Skin epidermis (tissue), 12 donors: ENCODE data around the gene CCDC157.

Experiments used
- H3K27ac ChIP-seq, 21 experiments: fragments of 200-600 bp; sonication (generic) in 11 of 21; one replicate each; pipeline ENCODE4 v1.5.0; 2020; ENCODE audit warnings: mild to moderate bottlenecking in 3 of 21, inconsistent platforms in 2 of 21, moderate library complexity in 2 of 21
- H3K4me3 ChIP-seq, 7 experiments: fragments of 200-600 bp; sonication (generic) in 2 of 7; one replicate each; pipeline ENCODE4 v1.5.0; 2020; ENCODE audit warnings: inconsistent platforms in 2 of 7, mild to moderate bottlenecking in 2 of 7, moderate library complexity in 1 of 7

Gene CCDC157

GRCh38 chr22:30356449-30357235, at the start of gene CCDC157, which contains the start of gene SF3A1:
TSS of gene CCDC157 (plus strand) at chr22:30357007. CDS start at chr22:30366001, 8,994 bp downstream.
TSS of gene SF3A1 (minus strand) at chr22:30356894. CDS start at chr22:30356792, 102 bp downstream.
- Histone ChIP-seq H3K27ac (peak within 1 kb of the TSS; percentile 90 to 100 (median 96)), H3K4me3 (peak within 1 kb of the TSS; percentile 65 to 94 (median 81))

DNA sequence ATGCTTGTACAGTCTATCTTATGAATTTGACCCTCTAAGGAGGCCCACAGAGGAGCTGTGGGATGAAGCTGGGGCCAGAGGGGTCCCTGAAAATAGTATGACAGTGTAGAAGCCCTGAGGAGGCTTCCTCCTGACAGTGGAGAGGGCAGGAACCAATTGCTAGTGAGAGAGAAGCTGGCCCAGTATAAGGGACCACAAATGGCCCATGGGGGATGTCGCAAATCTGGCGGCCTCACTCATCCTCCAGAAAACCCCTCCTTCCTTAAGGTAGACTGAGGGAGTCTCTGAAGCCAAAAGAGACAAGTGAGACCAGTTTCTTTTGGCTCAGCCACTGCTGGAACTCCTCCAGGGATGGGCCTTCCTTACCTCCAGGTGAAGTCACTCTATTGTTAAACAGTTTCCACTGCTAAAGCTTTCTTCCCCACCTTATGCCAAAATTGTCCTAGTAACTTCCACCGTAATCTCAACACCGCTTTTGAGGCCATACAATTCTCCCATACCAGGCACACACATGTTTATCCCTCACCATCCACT, 49.7 kb upstream of the CCDC157 start:
- H3K4me3 ChIP-seq = no peak overlapping the region
- H3K27ac ChIP-seq = peak overlapping the region; percentile 23 to 97 (median 86)

- Histone ChIP-seq H3K27ac (peak overlapping the region in 20 of 21 experiments; percentile 28 to 97 (median 86)), H3K4me3 (no peak overlapping the region)
Observed at GRCh38 chr22:30308093-30308492, 48.7 kb upstream of the CCDC157 start.

DNA sequence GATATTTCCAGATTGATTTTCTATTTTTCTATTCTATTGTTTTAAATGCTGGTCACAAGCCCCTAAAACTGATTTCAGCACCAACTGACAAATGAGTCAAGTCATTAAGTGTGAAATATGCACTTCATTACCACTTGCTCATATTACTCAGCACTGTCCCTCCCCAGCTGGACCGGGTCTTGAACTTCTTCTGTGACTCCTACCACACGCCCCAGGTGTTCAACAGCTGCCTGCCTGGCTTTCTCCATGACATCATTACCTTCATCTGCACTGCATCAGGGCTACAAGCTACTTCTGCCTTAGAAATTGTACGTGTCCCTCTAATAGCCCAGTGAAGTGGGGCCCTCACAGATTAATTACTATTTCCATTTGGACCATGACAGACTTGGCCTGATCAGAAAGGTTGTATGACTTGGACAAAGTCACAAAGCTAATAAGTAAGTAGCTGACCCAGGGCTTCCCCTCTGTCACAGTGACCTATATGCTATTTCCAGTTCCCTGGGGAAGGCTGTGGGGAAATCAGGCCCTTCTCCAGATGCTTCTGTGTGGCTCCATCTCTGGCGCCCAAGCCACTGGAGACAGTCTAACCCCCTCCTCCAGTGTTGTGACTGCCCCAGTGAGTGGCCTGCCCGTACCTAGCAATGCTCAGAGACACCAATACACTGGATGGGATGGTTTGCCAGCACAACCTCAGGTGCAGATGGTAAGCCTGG, 48.1 kb upstream of the CCDC157 start:
- Histone ChIP-seq H3K27ac (peak overlapping the region in 20 of 21 experiments; percentile 60 to 97 (median 86)), H3K4me3 (no peak overlapping the region)

GRCh38 chr22:30309951-30310741, 46.7 kb upstream of the CCDC157 start:
- Histone ChIP-seq H3K4me3 (no peak overlapping the region), H3K27ac (peak overlapping the region in 20 of 21 experiments; percentile 60 to 97 (median 84))

- peak overlapping the region in 20 of 21 experiments; percentile 59 to 97 (median 84) for H3K27ac ChIP-seq
- H3K4me3 ChIP-seq = no peak overlapping the region
Observed at GRCh38 chr22:30310881-30311771, 45.7 kb upstream of the CCDC157 start.

GRCh38 chr22:30312053-30312452, 44.8 kb upstream of the CCDC157 start:
- Histone ChIP-seq H3K27ac (peak overlapping the region in 19 of 21 experiments; percentile 63 to 97 (median 85)), H3K4me3 (no peak overlapping the region)

DNA sequence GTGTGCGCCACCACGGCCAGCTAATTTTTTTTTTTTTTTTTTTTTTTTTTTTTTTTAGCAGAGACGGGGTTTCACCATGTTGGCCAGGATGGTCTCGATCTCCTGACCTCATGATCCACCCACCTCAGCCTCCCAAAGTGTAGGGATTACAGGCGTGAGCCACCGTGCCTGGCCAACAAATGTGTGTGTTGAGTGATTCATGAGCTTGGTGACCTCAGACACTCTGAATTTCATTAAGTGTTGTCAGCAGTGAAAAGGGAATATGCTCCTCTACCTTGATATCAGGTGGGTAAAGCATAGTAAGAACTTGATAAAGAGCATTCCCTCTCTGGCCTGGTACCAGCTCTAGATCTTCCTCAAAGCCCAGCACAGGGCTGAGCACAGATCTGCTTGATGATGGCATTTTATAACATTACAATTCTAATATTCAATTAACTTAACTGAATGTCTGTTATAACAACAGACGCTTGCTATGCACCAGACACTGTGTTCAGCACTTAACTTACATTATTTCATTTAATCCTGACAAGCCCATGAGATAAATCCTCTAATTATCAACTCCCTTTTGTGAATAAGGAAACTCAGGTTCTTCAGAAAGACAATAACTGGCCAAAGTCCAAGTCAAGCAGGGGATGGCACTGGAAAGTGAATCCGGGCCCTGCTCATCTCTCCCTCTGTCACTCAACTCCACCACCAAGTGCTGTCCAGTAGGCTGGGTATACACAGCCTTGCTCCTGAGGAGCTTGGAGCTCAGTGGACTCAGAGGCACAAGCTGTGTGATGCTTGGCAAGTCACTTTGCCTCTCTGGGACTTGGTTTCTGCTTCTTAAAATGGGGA, 43.1 kb upstream of the CCDC157 start:
- peak overlapping the region in 13 of 21 experiments; percentile 5 to 94 (median 58) for H3K27ac ChIP-seq

GRCh38 chr22:30314915-30315314, 41.9 kb upstream of the CCDC157 start:
- Histone ChIP-seq H3K4me3 (no peak overlapping the region), H3K27ac (peak overlapping the region in 12 of 21 experiments; percentile 3 to 94 (median 43))

More for the DNA sequence above, 43.1 kb upstream of the CCDC157 start:
- H3K4me3 ChIP-seq = no peak overlapping the region

DNA sequence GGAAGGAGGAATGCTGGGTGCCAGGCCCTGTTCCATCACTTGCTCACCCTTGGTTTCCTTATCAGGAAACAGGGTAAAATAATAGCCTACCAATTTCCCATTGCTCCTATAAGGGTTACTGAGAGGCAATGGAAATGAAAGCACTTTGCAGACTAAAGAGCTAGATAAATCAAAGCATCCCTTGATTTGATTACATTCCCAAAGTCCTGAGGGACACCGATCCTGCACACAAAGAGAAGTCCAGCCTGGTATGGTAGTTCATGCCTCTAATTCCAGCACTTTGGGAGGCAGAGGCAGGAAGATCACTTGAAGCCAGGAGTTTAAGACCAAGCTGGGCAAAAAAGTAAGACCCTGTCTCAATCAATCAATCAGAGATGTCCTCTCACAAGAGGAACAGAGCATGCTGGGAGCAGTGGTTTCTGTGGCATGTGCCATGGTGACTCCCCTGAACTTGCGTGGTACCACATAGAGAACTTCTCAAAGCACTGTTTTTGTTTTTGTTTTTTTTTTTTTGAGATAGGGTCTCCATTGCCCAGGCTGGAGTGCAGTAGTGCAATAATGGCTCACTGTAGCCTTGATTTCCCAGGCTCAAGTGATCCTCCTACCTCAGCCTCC, 40.7 kb upstream of the CCDC157 start:
- H3K4me3 ChIP-seq = no peak overlapping the region
- peak overlapping the region in 5 of 21 experiments; percentile 42 to 94 (median 75) for H3K27ac ChIP-seq

GRCh38 chr22:30317778-30318177, 39.0 kb upstream of the CCDC157 start:
- H3K4me3 ChIP-seq = no peak overlapping the region
- peak overlapping the region in 8 of 21 experiments; percentile 2 to 45 (median 12) for H3K27ac ChIP-seq

DNA sequence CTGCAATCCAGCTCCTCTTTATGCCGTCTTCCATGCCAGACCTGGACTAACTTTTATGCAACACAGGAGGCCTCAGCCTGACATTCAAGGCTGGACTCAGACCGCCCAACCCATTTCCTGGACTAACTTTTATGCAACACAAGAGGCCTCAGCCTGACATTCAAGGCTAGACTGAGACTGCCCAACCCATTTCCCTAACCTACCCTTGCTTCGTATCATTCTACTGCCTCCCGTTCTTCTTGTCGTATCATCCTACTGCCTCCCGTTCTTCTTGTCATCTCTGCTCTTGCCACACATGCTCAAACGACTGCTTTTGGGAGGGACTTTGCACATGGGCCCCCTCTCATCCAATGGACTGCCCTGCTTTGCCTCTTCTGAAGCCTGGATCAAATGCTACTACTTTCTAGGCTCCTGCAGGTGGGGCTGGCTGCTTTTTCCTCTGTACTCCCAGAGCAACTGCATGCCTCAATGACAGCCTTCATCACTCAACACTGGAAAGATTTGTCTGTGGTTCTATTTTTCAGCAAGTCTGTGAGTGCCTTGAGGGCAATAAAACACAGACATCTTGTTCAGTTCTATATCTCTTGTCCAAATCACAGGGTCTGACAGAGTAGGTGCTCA, 37.9 kb upstream of the CCDC157 start:
- H3K4me3 ChIP-seq = no peak overlapping the region
- H3K27ac ChIP-seq = peak overlapping the region in 11 of 21 experiments; percentile 7 to 70 (median 37)

DNA sequence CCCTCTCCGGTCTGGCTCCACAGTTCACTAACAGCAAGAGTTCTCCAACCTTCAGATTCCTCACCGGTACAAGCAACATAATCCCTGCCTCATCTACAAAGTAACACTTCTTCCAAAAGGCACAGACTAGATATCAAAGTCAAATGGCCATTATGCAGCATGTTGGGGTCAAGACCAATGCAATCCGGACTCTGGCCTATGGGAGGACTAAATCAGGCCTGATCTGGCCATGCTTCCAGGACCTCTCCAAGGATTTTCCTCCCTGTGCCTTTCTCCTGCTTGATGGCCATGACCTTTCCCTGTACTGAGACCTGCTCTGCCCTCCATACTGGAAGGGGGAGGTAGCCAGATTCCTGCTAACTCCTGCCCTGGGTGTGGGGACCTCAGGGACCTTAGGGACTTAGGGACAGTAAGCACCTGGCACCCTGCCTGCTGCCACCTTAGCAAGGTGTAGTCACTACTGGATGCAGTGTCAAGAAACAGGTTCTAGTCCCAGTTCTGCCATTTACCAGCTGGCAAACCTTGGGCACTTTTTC, 36.7 kb upstream of the CCDC157 start:
- peak overlapping the region in 8 of 21 experiments; percentile 2 to 50 (median 35) for H3K27ac ChIP-seq
- no peak overlapping the region for H3K4me3 ChIP-seq

- no peak overlapping the region for H3K4me3 ChIP-seq
- H3K27ac ChIP-seq = peak overlapping the region in 12 of 21 experiments; percentile 11 to 63 (median 44)
Observed at GRCh38 chr22:30321461-30321860, 35.3 kb upstream of the CCDC157 start.

DNA sequence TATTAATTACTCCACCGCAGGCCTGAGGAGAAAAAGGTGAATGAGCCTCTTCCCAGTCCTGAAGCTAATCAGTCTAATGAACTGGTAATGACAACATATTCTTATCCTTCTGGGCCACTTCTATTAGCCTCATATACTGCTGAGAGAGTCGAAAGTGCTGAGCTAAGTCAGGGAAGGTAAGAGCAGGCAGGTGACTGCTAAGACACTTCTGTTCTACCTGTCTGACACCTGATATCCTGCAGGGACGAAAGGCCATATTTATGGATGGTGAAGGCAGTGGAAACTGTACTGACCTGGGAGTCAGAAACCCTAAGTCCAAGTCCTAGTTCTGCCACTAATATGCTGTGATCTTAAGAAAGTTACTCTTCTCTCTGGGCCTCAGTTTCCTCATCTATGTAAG, 33.6 kb upstream of the CCDC157 start:
- peak overlapping the region in 6 of 21 experiments; percentile 9 to 98 (median 91) for H3K27ac ChIP-seq

DNA sequence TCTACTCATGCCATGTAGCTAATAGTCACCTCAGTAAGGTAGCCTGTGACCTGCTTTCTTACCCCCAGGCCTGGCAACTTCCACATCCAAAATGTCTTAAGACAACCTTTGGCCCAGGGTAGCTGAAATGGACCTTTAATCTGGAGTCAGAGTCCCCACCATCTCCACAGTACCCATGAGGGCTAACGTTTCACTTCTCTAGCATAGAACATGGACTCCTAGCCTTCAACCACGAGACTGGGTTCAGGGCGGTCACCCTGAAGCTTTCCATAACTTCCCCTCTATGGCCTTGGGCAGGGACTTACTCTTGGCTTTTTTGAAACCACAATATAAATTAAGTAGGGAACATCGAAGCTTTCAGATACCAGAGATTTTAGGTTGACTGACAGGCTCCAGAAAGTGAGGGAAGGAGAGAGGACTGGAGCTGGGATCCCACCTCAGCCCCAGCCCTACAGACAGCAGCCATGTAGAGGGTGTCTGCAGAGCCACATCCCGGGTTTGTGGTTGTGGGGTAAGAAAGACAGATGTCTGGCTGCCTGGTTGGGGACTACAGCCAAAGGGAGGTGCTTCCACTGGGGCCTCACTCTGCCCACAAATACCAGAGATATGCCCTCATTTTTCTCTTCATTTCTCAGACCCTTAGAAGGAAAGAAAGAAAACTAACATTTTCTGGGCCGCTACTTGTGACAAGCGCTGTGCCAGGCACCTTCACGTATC, 32.6 kb upstream of the CCDC157 start:
- Histone ChIP-seq H3K27ac (peak overlapping the region in 20 of 21 experiments; percentile 9 to 98 (median 92)), H3K4me3 (peak overlapping the region in 4 of 7 experiments; percentile 87 to 100 (median 91))

More for the DNA sequence above, 33.6 kb upstream of the CCDC157 start:
- no peak overlapping the region for H3K4me3 ChIP-seq
